ENCODE measurements around the gene SBF1. TPM values are rescaled to one million over a fixed set of nuclear protein-coding genes. Genes with fewer than 3 reads are reported as not detected.
"Not testable (repeated sequence)": the region's sequence is repeated elsewhere in the genome, so short reads cannot be mapped to it uniquely, and the experiment has no call there.

The SBF1 gene
- polyA plus RNA-seq, 2 donors, result 44.3 to 73.5 TPM

DNA sequence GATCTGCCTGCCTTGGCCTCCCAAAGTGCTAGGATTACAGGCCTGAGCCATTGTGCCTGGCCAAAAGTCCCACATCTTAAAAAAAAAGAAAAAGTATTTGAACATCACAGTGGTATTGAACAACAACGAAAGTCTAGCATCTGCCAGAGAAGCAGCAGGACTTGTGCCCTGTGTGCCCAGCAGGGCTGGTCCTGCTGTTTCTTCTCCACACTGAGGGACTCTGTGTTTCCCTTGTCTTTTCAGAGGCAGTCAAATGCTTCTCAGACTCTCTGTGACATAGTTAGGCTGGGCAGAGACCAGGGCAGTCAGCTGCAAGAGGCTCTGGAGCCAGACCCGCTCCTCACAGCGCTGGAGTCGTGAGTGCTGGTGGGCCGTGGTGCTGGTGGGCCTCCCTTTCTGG lies 56.2 kb downstream of the SBF1 start:
- Histone ChIP-seq H3K4me1 (ENCODE audit: control insufficient read depth in 2 of 2, insufficient read depth in 2 of 2, low read length in 1 of 2) (no peaks in the 10 kb centered on the region), H3K9me3 (ENCODE audit: control insufficient read depth in 2 of 2, insufficient read depth in 1 of 2, low read depth in 1 of 2, low read length in 1 of 2) (no peaks in the 10 kb centered on the region), H3K36me3 (ENCODE audit: control insufficient read depth in 2 of 2, insufficient read depth in 2 of 2, low read length in 1 of 2) (peaks cover 33 to 63% of the 10 kb centered on the region in 2 donors), H3K4me3 (ENCODE audit: low read depth in 1 of 2, low read length in 2 of 2) (no peak overlapping the region), H3K27me3 (ENCODE audit: control insufficient read depth in 1 of 2, insufficient read depth in 2 of 2, low read length in 2 of 2) (no peaks in the 10 kb centered on the region), H3K27ac (ENCODE audit: low read depth in 2 of 2, low read length in 1 of 2) (no peak overlapping the region)
- 94 to 96% methylated on average over 5 of the region's 5 CpGs for WGBS, 2 donors

DNA sequence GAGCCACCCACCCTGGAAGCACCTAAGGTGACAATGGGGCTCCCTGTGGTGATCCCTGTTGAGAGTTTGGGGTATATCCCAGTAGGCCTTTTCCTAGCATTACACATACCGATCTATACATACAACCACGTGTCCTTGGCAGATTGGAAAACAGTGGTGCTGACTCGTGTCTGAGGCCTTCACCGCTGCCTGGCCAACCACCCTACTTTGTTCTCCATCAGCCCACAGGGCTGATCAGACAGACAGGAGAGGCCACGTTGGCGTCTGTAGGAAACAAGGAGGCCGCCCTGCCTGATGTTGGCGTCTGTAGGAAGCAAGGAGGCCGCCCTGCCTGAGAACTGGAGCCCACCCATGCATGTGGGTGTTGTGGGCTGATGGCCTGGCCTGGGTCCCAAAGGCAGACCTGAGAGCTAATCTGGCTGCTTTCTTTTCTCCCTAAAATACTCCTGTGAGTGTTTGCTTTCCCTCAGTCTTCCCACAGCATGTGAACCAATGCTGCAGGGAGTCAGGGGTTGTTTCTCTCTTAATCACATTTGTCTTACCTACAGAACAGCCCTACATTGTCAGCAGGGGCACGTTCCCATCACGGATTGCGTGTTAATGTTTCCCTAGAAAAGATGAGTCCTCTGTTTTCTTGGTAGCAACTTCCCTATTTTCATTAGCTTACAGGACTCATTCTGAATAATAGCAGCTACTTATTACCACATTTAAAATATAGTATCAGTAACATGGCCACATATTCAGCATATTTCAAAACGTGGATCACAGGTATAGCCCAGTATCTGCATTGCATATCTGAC lies 57.2 kb downstream of the SBF1 start:
- 89 to 91% methylated on average over 13 of the region's 13 CpGs for WGBS, 2 donors
- H3K36me3 ChIP-seq (ENCODE audit: control insufficient read depth in 2 of 2, insufficient read depth in 2 of 2, low read length in 1 of 2), result peaks cover 28 to 55% of the 10 kb centered on the region in 2 donors
- no peak overlapping the region for H3K4me3 ChIP-seq (ENCODE audit: low read depth in 1 of 2, low read length in 2 of 2)
- H3K9me3 ChIP-seq (ENCODE audit: control insufficient read depth in 2 of 2, insufficient read depth in 1 of 2, low read depth in 1 of 2, low read length in 1 of 2), result no peaks in the 10 kb centered on the region
- no peaks in the 10 kb centered on the region for H3K27me3 ChIP-seq (ENCODE audit: control insufficient read depth in 1 of 2, insufficient read depth in 2 of 2, low read length in 2 of 2)
- no peak overlapping the region for H3K27ac ChIP-seq (ENCODE audit: low read depth in 2 of 2, low read length in 1 of 2)
- no peaks in the 10 kb centered on the region for H3K4me1 ChIP-seq (ENCODE audit: control insufficient read depth in 2 of 2, insufficient read depth in 2 of 2, low read length in 1 of 2)

DNA sequence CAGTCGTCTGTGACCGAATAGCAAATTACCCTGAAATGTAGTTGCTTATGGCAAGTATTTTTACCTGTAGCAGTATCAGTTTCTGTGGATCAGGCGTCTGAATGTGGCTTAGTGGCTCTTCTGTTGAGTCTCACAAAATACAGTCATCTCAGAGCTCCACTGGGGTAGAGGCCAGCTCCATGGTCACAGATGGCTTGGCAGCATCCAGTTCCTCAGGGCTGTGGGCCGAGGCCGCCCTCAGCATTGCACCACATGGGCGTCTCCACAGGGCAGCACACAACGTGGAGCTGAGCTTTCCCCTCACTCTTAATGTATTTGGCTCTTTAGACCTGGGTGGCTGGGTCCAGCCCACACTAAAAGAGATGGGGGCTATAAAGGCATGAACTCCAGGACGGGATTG lies 57.8 kb downstream of the SBF1 start:
- H3K27me3 ChIP-seq (ENCODE audit: control insufficient read depth in 1 of 2, insufficient read depth in 2 of 2, low read length in 2 of 2), result no peaks in the 10 kb centered on the region
- H3K9me3 ChIP-seq (ENCODE audit: control insufficient read depth in 2 of 2, insufficient read depth in 1 of 2, low read depth in 1 of 2, low read length in 1 of 2), result no peaks in the 10 kb centered on the region
- H3K27ac ChIP-seq (ENCODE audit: low read depth in 2 of 2, low read length in 1 of 2), result no peak overlapping the region
- no peaks in the 10 kb centered on the region for H3K4me1 ChIP-seq (ENCODE audit: control insufficient read depth in 2 of 2, insufficient read depth in 2 of 2, low read length in 1 of 2)
- no peak overlapping the region for H3K4me3 ChIP-seq (ENCODE audit: low read depth in 1 of 2, low read length in 2 of 2)
- WGBS, 2 donors, result 92 to 93% methylated on average over 8 of the region's 8 CpGs
- H3K36me3 ChIP-seq (ENCODE audit: control insufficient read depth in 2 of 2, insufficient read depth in 2 of 2, low read length in 1 of 2), result peaks cover 22 to 48% of the 10 kb centered on the region in 2 donors

DNA sequence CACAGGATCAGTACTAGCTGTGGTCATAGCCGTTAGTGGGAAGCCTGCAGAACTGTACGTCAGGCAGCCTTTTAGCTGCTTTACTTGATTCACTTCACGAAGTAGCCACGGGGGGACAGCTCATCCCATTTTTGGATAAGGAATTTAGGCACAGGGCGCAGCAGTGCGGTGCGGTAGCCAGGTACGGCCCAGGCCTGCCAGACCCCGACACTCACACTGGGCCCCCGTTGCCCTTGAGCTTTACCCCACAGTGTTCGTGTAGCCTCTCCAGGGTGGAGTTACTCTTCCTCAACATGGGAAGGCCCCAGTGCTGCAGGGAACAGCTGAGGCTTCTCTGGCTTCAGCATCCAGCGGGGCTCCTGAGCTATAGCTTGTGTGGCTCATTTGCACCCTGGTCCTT lies 59.4 kb downstream of the SBF1 start:
- Histone ChIP-seq H3K27ac (ENCODE audit: low read depth in 2 of 2, low read length in 1 of 2) (no peak overlapping the region), H3K4me1 (ENCODE audit: control insufficient read depth in 2 of 2, insufficient read depth in 2 of 2, low read length in 1 of 2) (no peaks in the 10 kb centered on the region), H3K4me3 (ENCODE audit: low read depth in 1 of 2, low read length in 2 of 2) (no peak overlapping the region), H3K9me3 (ENCODE audit: control insufficient read depth in 2 of 2, insufficient read depth in 1 of 2, low read depth in 1 of 2, low read length in 1 of 2) (no peaks in the 10 kb centered on the region), H3K27me3 (ENCODE audit: control insufficient read depth in 1 of 2, insufficient read depth in 2 of 2, low read length in 2 of 2) (no peaks in the 10 kb centered on the region), H3K36me3 (ENCODE audit: control insufficient read depth in 2 of 2, insufficient read depth in 2 of 2, low read length in 1 of 2) (peaks cover 22 to 43% of the 10 kb centered on the region in 2 donors)
- 96 to 97% methylated on average over 12 of the region's 12 CpGs for WGBS, 2 donors

DNA sequence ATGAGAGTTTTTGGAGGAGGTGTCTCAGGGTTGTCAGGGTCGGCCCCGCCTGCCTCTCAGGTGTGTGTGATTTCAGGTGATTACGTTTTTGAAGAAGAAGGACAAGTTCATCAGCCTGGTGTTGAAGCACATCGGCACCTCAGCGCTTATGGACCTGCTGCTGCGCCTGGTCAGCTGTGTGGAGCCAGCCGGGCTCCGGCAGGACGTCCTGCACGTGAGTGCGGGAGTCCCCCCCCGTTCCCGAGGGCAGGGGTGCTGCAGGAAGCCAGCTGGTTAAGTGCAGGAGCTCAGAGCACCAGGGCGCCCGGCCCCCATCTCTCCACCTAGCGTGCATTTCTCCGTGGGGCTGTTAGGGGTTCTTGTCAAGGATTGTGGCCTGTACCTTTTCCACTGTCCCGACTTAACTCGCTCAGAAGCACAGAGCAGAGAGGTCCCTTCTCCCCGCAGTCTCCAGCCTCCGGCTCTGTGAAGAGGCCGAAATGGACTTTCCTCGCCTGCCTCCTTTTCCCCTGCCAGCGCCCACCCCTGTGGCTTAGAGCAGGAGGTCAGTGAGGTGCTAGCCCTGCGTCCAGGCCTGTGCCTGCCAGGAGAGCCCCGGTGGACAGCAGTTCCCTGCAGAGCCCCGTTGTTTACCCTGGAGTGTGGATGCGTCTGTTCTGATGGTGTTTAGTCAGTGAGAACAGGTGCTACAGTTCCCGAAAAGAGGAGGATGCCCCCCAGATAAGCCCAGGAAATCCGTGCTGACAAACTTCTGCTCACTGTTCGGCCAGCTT lies 60.2 kb downstream of the SBF1 start:
- WGBS, 2 donors, result 90 to 94% methylated on average over 31 of the region's 31 CpGs
- Histone ChIP-seq H3K4me1 (ENCODE audit: control insufficient read depth in 2 of 2, insufficient read depth in 2 of 2, low read length in 1 of 2) (no peaks in the 10 kb centered on the region), H3K27ac (ENCODE audit: low read depth in 2 of 2, low read length in 1 of 2) (no peak overlapping the region), H3K9me3 (ENCODE audit: control insufficient read depth in 2 of 2, insufficient read depth in 1 of 2, low read depth in 1 of 2, low read length in 1 of 2) (no peaks in the 10 kb centered on the region), H3K4me3 (ENCODE audit: low read depth in 1 of 2, low read length in 2 of 2) (no peak overlapping the region), H3K27me3 (ENCODE audit: control insufficient read depth in 1 of 2, insufficient read depth in 2 of 2, low read length in 2 of 2) (no peaks in the 10 kb centered on the region), H3K36me3 (ENCODE audit: control insufficient read depth in 2 of 2, insufficient read depth in 2 of 2, low read length in 1 of 2) (peaks cover 22 to 37% of the 10 kb centered on the region in 2 donors)

DNA sequence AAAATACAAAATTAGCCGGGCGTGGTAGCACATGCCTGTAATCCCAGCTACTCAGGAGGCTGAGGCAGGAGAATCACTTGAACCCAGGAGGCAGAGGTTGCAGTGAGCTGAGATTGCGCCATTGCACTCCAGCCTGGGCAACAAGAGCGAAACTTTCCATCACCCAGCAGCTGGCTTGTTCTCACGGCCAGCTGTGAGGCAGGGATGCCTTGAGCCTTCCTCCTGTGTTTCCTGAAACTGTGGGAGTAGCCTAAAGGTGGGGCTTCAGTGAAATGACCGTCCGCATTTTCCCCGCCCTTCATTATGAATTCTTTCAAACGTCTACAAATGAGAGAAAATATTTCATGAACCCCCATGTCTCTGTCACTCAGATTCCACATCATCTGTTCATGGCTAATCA lies 65.9 kb downstream of the SBF1 start:
- not testable (repeated sequence) for H3K27me3 ChIP-seq (ENCODE audit: control insufficient read depth in 1 of 2, insufficient read depth in 2 of 2, low read length in 2 of 2); H3K4me3 ChIP-seq (ENCODE audit: low read depth in 1 of 2, low read length in 2 of 2); H3K4me1 ChIP-seq (ENCODE audit: control insufficient read depth in 2 of 2, insufficient read depth in 2 of 2, low read length in 1 of 2); H3K27ac ChIP-seq (ENCODE audit: low read depth in 2 of 2, low read length in 1 of 2); H3K9me3 ChIP-seq (ENCODE audit: control insufficient read depth in 2 of 2, insufficient read depth in 1 of 2, low read depth in 1 of 2, low read length in 1 of 2)
- peaks cover 8 to 16% of the 10 kb centered on the region in 2 donors for H3K36me3 ChIP-seq (ENCODE audit: control insufficient read depth in 2 of 2, insufficient read depth in 2 of 2, low read length in 1 of 2)
- WGBS, 2 donors, result 73% methylated on average over 9 of the region's 9 CpGs

DNA sequence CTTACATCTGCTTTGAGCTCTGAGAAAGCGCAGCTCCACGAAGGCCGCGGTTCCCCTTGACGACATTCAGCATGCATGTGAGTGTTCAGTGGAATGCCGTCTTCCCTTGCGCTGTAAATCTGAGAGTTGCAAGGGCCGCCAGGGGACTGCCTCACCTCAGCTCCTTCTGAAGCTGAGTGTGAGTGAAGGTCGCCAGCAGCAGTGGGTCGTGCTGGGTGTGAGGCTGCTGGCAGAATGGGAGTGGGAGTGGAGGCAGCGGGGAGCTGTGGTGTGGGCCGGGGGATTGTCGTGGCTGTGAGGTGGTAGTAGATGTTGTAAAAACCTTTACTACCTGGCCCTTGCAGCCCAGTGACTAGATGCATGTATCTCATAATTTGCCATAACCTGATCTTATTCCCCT lies 66.5 kb downstream of the SBF1 start:
- Histone ChIP-seq H3K27me3 (ENCODE audit: control insufficient read depth in 1 of 2, insufficient read depth in 2 of 2, low read length in 2 of 2) (no peaks in the 10 kb centered on the region), H3K36me3 (ENCODE audit: control insufficient read depth in 2 of 2, insufficient read depth in 2 of 2, low read length in 1 of 2) (peaks cover 8 to 18% of the 10 kb centered on the region in 2 donors), H3K27ac (ENCODE audit: low read depth in 2 of 2, low read length in 1 of 2) (no peak overlapping the region), H3K4me3 (ENCODE audit: low read depth in 1 of 2, low read length in 2 of 2) (no peak overlapping the region), H3K4me1 (ENCODE audit: control insufficient read depth in 2 of 2, insufficient read depth in 2 of 2, low read length in 1 of 2) (no peaks in the 10 kb centered on the region), H3K9me3 (ENCODE audit: control insufficient read depth in 2 of 2, insufficient read depth in 1 of 2, low read depth in 1 of 2, low read length in 1 of 2) (no peaks in the 10 kb centered on the region)
- 94 to 95% methylated on average over 13 of the region's 13 CpGs for WGBS, 2 donors

DNA sequence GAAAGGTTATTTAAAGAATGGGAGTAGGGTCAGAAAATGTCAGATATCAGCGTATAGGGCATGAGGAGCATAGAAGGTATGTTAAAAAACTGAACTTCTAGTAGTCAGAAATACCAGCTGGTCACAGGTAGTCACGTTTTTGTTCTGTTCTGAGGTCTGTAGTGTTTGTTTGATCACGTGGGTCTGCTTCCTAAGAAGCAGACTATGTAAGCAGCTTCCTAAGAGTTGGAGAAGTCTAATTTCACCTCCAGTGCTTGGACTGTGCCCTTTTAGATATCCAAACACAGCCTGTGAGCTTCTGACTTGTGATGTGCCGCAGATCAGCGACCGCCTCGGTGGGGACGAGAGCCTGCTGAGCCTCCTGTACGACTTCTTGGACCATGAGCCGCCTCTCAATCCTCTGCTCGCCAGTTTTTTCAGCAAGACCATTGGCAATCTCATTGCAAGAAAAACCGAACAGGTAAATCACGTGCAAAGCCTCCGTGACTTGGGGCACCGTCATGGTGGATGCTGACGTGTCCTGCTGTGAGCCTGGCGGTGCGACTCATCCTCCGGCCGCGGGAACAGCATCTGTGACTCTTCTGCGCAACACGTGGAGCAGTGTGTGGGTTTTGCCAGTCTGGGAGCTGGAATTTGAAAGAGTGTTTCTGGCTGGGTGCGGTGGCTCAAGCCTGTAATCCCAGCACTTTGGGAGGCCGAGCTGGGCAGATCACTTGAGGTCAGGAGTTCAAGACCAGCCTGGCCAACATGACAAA lies 68.2 kb downstream of the SBF1 start:
- peaks cover 8 to 20% of the 10 kb centered on the region in 2 donors for H3K36me3 ChIP-seq (ENCODE audit: control insufficient read depth in 2 of 2, insufficient read depth in 2 of 2, low read length in 1 of 2)
- no peaks in the 10 kb centered on the region for H3K27me3 ChIP-seq (ENCODE audit: control insufficient read depth in 1 of 2, insufficient read depth in 2 of 2, low read length in 2 of 2)
- no peak overlapping the region for H3K27ac ChIP-seq (ENCODE audit: low read depth in 2 of 2, low read length in 1 of 2)
- H3K9me3 ChIP-seq (ENCODE audit: control insufficient read depth in 2 of 2, insufficient read depth in 1 of 2, low read depth in 1 of 2, low read length in 1 of 2), result no peaks in the 10 kb centered on the region
- H3K4me1 ChIP-seq (ENCODE audit: control insufficient read depth in 2 of 2, insufficient read depth in 2 of 2, low read length in 1 of 2), result no peaks in the 10 kb centered on the region
- no peak overlapping the region for H3K4me3 ChIP-seq (ENCODE audit: low read depth in 1 of 2, low read length in 2 of 2)
- 95% methylated on average over 25 of the region's 25 CpGs for WGBS, 2 donors

DNA sequence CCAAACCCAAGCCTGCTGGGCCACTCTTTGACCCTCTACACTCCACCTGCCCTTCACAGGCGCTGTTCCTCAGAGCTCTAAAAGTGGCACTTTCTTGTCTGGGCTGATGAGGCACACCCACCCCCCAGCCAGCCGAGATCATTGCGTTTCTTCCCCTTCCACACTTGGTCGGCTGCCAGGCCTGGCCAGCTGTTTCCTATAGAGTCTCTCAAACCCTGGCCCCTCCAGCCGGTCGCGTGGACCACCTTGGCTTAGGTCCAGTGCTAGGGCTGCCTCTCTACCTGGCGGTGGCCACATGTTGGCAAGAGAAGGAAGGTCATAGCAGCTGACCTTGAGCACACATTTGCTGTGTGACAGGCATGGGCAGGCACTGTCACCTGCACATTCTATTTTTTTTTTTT lies 71.1 kb downstream of the SBF1 start:
- no peak overlapping the region for H3K4me3 ChIP-seq (ENCODE audit: low read depth in 1 of 2, low read length in 2 of 2)
- H3K27ac ChIP-seq (ENCODE audit: low read depth in 2 of 2, low read length in 1 of 2), result no peak overlapping the region
- no peaks in the 10 kb centered on the region for H3K9me3 ChIP-seq (ENCODE audit: control insufficient read depth in 2 of 2, insufficient read depth in 1 of 2, low read depth in 1 of 2, low read length in 1 of 2)
- no peaks in the 10 kb centered on the region for H3K27me3 ChIP-seq (ENCODE audit: control insufficient read depth in 1 of 2, insufficient read depth in 2 of 2, low read length in 2 of 2)
- H3K36me3 ChIP-seq (ENCODE audit: control insufficient read depth in 2 of 2, insufficient read depth in 2 of 2, low read length in 1 of 2), result peaks cover 12 to 24% of the 10 kb centered on the region in 2 donors
- no peaks in the 10 kb centered on the region for H3K4me1 ChIP-seq (ENCODE audit: control insufficient read depth in 2 of 2, insufficient read depth in 2 of 2, low read length in 1 of 2)
- WGBS, 2 donors, result 48 to 58% methylated on average over 8 of the region's 8 CpGs

Measured in esophagus (tissue), 2 donors.